K562 (cell line): Measurements from ENCODE around the gene ZNF692. TPM values are rescaled to one million over a fixed set of nuclear protein-coding genes. Genes with fewer than 3 reads are reported as not detected.

Experiments
- ARID2 ChIP-seq: fragments of 450-650 bp; IDR thresholded peaks from 2 replicates; pipeline ENCODE4 v1.6.1; 2017; ENCODE audit warnings: antibody characterized with exemption, mild to moderate bottlenecking
- ATF3 ChIP-seq, 2 experiments: fragments of 450-650 bp in 1 of 2; sonication (generic) in 1 of 2; formaldehyde crosslinking in 1 of 2; IDR thresholded peaks in 1 of 2; conservative IDR thresholded peaks in 1 of 2; 2 replicates each; pipeline versions ENCODE4 v1.6.1 to v1.8.1; 2016 to 2023; ENCODE audit warnings: mild to moderate bottlenecking in 2 of 2, moderate library complexity in 2 of 2, inconsistent platforms in 1 of 2, missing genetic modification reagents in 1 of 2
- ATF6 ChIP-seq: sonication (generic); formaldehyde crosslinking; IDR thresholded peaks from 2 replicates; pipeline ENCODE4 v1.4.0; 2020; ENCODE audit warnings: mild to moderate bottlenecking, missing genetic modification reagents
- BDP1 ChIP-seq: IDR thresholded peaks from 3 replicates; pipeline ENCODE4 v1.6.1; 2011; ENCODE audit not compliant: insufficient read length, insufficient read depth
- BRCA1 ChIP-seq, 2 experiments: fragments of 450-650 bp in 1 of 2; sonication (generic) in 1 of 2; formaldehyde crosslinking in 1 of 2; IDR thresholded peaks; 2 replicates each; pipeline versions ENCODE4 v1.5.0 to v1.6.1; 2017 to 2020; ENCODE audit warnings: mild to moderate bottlenecking in 1 of 2, missing genetic modification reagents in 1 of 2
- CBX1 ChIP-seq: sonication (generic); IDR thresholded peaks from 2 replicates; pipeline ENCODE4 v1.6.1; 2016; ENCODE audit warnings: antibody characterized with exemption, low read depth, mild to moderate bottlenecking
- CEBPB ChIP-seq: fragments of 450-650 bp; IDR thresholded peaks from 2 replicates; pipeline ENCODE4 v1.6.1; 2016; ENCODE audit warnings: missing genetic modification characterization, missing compliant biosample characterization
- GTF2E2 ChIP-seq: fragments of 200-800 bp; sonication (Bioruptor generic); IDR thresholded peaks from 2 replicates; pipeline ENCODE4 v1.6.1; 2016; ENCODE audit warnings: missing genetic modification characterization, missing compliant biosample characterization
- MAFK ChIP-seq: IDR thresholded peaks from 2 replicates; pipeline ENCODE4 v1.6.1; 2011; ENCODE audit warnings: low read length, improper control_type of control experiment
- MTA1 ChIP-seq: fragments of 450-650 bp; IDR thresholded peaks from 2 replicates; pipeline ENCODE4 v1.6.1; 2017; ENCODE audit warnings: borderline replicate concordance
- PPARD ChIP-seq: fragments of 250-450 bp; sonication (Bioruptor Pico); IDR thresholded peaks from 2 replicates; pipeline ENCODE4 v1.8.0; 2022; ENCODE audit warnings: inconsistent platforms, mild to moderate bottlenecking, moderate library complexity
- RBFOX2 ChIP-seq: fragments of 200-400 bp; formaldehyde crosslinking; IDR thresholded peaks from 2 replicates; pipeline ENCODE4 v1.6.1; 2017; ENCODE audit warnings: low read depth, mild to moderate bottlenecking, low read length, moderate library complexity
- STAT6 ChIP-seq: sonication (generic); formaldehyde crosslinking; IDR thresholded peaks from 2 replicates; pipeline ENCODE4 v1.8.1; 2023; ENCODE audit warnings: mild to moderate bottlenecking, missing genetic modification reagents
- TARDBP ChIP-seq: fragments of 450-650 bp; IDR thresholded peaks from 2 replicates; pipeline ENCODE4 v1.6.1; 2016
- ZBTB33 ChIP-seq: sonication (generic); formaldehyde crosslinking; IDR thresholded peaks from 2 replicates; pipeline ENCODE4 v1.8.1; 2023; ENCODE audit warnings: mild to moderate bottlenecking, missing genetic modification reagents
- ZBTB8A ChIP-seq: fragments of 450-650 bp; IDR thresholded peaks from 2 replicates; pipeline ENCODE4 v1.6.1; 2018; ENCODE audit warnings: mild to moderate bottlenecking, moderate library complexity; ENCODE audit not compliant: partially characterized antibody
- ZFP1 ChIP-seq: fragments of 450-650 bp; formaldehyde crosslinking; IDR thresholded peaks from 2 replicates; pipeline ENCODE4 v1.4.0; 2020; ENCODE audit warnings: mild to moderate bottlenecking, mixed read lengths
- ZNF398 ChIP-seq: fragments of 250-450 bp; sonication (Bioruptor Pico); IDR thresholded peaks from 2 replicates; pipeline ENCODE4 v1.8.0; 2021; ENCODE audit warnings: moderate library complexity, mild to moderate bottlenecking, inconsistent platforms
- polyA plus RNA-seq, 8 experiments: library from polyadenylated mRNA; depleted of rRNA in 4 of 8; stranded (reverse) in 5 of 8; unstranded in 3 of 8; fragments of >200 nt; fragmentation: Nextera tagmentation in 2 of 8; fragmentation: Illumina TruSeq in 1 of 8; extraction: Ambion mirVana in 2 of 8; extraction: Trizol in 1 of 8; gene quantifications; 2 replicates each; pipeline versions ENCODE4 v1.2.1 to v1.2.3, GENCODE V29; 2011 to 2014; ENCODE audit warnings: inconsistent platforms in 1 of 8, missing spikeins in 1 of 8
- total RNA-seq, 7 experiments: library from RNA; depleted of rRNA in 6 of 7; stranded (reverse); fragments of >200 nt in 6 of 7; fragmentation: Illumina TruSeq in 2 of 7; extraction: Trizol in 2 of 7; gene quantifications; 2 replicates each; pipeline versions ENCODE4 v1.2.1 to v1.2.3, GENCODE V29; 2011 to 2021; ENCODE audit warnings: low replicate concordance in 1 of 7

The ZNF692 gene
- total and polyA plus RNA-seq, 9 of the 15 experiments (the other 6 are each of a cell fraction or from before 2014, with no cell fraction given): 8.4 to 143 (median 55.9) TPM

- TF ChIP-seq ZBTB33 (CRISPR knock-in tag) (no peak), MTA1 (no peak), ZNF398 (CRISPR knock-in tag) (no peak), ZFP1 (no peak), BRCA1 (IDR thresholded peaks at IDR 0.05) (no peak), BRCA1 (CRISPR knock-in tag; IDR thresholded peaks at IDR 0.05) (no peak), STAT6 (CRISPR knock-in tag) (no peak), ZBTB8A (no peak), MAFK (no peak), RBFOX2 (no peak), CEBPB (tag) (no peak), ARID2 (no peak), TARDBP (no peak; the same call in 1 of the 2 replicates), GTF2E2 (tag) (no peak; the same call in none of the 2 replicates), BDP1 (no peak), ATF3 (IDR thresholded peaks at IDR 0.05) (no peak), ATF3 (CRISPR knock-in tag; conservative IDR thresholded peaks at IDR 0.05) (no peak; the same call in 1 of the 2 replicates), ATF6 (CRISPR knock-in tag) (no peak; the same call in 1 of the 2 replicates), CBX1 (no peak), PPARD (no peak)
These were observed 14.0 kb upstream of the ZNF692 start (continued) for GRCh38 chr1:248872752-248873408.
